Measurements from ENCODE around the gene ULK2. TPM values are rescaled to one million over a fixed set of nuclear protein-coding genes. Genes with fewer than 3 reads are reported as not detected.
"Not testable (repeated sequence)": the region's sequence is repeated elsewhere in the genome, so short reads cannot be mapped to it uniquely, and the experiment has no call there.

The ULK2 gene
- total and polyA plus RNA-seq, 8 donors: 0.29 to 254 (median 9.1) TPM

- peaks cover 23 to 63% (median 58%) of the 10 kb centered on the region in 4 donors for H3K36me3 ChIP-seq
- intact Hi-C loops (cut with DNase I; ENCODE audit: low total_unique reads): no loop called here
- WGBS, 5 donors: 91 to 100% (median 93%) methylated on average over 2 of the region's 2 CpGs
These were observed 33.1 kb upstream of the ULK2 start for GRCh38 chr17:19900809-19901208.

GRCh38 chr17:19897903-19898302, 30.2 kb upstream of the ULK2 start:
- 46 to 84% (median 59%) methylated on average over 2 of the region's 2 CpGs for WGBS, 5 donors
- Histone ChIP-seq H3K9me3 (no peaks in the 10 kb centered on the region), H3K27ac (peak overlapping the region in 2 of 5 donors; percentile 30 to 45), H3K4me1 (peaks cover 0 to 23% (median 12%) of the 10 kb centered on the region in 4 donors), H3K36me3 (peaks cover 5 to 34% (median 29%) of the 10 kb centered on the region in 4 donors), H3K4me3 (no peak overlapping the region), H3K27me3 (no peaks in the 10 kb centered on the region)
- TF ChIP-seq CTCF (IDR thresholded peaks at IDR 0.05): no peak
- TF ChIP-seq POLR2AphosphoS5 (IDR thresholded peaks at IDR 0.05): peak in 1 of 3 donors; percentile 34
- DNase-seq: peak in 1 of 2 donors; percentile 12
- intact Hi-C loops (cut with DNase I; ENCODE audit: low total_unique reads): no loop called here

More at GRCh38 chr17:19900809-19901208, 33.1 kb upstream of the ULK2 start:
- no peaks in the 10 kb centered on the region for H3K9me3 ChIP-seq
- H3K27me3 ChIP-seq: no peaks in the 10 kb centered on the region
- TF ChIP-seq CTCF (IDR thresholded peaks at IDR 0.05) (no peak), EP300 (IDR thresholded peaks at IDR 0.05) (no peak), POLR2AphosphoS5 (IDR thresholded peaks at IDR 0.05) (no peak), POLR2A (IDR thresholded peaks at IDR 0.05) (no peak)
- no peak for DNase-seq
- no peak overlapping the region for H3K27ac ChIP-seq
- peaks cover 0 to 28% (median 12%) of the 10 kb centered on the region in 4 donors for H3K4me1 ChIP-seq
- H3K4me3 ChIP-seq: no peak overlapping the region

DNA sequence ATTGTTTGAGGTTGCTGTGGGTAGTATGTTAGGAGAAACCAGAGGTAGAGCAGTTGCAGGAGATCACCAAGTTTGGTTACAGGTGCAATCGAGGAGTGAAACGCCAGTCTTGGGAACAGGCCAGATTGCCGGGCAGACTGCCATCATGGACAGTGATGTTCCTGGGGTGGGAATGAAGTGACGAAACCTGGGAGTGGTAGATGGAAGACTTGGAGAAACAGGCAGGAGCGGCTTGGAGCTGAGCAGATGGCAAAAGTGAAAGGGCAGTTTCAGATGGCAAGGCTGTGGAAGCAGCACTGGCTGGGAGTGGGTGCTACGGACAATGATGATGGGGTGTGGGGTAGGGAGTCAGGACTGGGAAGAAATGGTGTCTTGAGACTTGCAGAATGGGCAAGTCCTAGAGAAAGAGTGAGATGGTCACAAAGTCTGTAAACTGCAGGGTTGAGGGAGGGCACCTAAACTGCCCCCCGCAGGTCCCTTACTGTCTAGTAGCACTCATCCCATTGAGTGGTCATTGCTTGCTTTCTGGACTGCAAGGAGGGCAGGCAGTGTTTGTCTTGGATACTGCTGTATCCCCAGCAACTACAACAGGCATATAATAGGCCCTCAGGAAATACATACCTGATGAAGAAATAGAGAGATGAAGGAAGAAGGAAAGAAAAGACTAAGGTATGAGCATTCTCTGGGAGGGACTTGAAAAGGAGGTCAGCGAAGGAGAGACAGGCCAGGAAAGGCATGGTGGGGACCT, 29.5 kb upstream of the ULK2 start:
- intact Hi-C loops (cut with DNase I; ENCODE audit: low total_unique reads): no loop called here
- no peaks in the 10 kb centered on the region for H3K9me3 ChIP-seq
- WGBS, 5 donors: 55 to 65% (median 60%) methylated on average over 8 of the region's 8 CpGs
- H3K27me3 ChIP-seq: no peaks in the 10 kb centered on the region
- H3K36me3 ChIP-seq: peaks cover 4 to 27% (median 22%) of the 10 kb centered on the region in 4 donors
- peak in 1 of 2 donors; percentile 61 for DNase-seq
- peaks cover 0 to 23% (median 12%) of the 10 kb centered on the region in 4 donors for H3K4me1 ChIP-seq
- H3K4me3 ChIP-seq: no peak overlapping the region
- TF ChIP-seq POLR2AphosphoS5 (IDR thresholded peaks at IDR 0.05) (no peak), CTCF (IDR thresholded peaks at IDR 0.05) (no peak), EP300 (IDR thresholded peaks at IDR 0.05) (no peak), POLR2A (IDR thresholded peaks at IDR 0.05) (no peak)
- peak overlapping the region in 2 of 5 donors; percentile 30 to 45 for H3K27ac ChIP-seq

DNA sequence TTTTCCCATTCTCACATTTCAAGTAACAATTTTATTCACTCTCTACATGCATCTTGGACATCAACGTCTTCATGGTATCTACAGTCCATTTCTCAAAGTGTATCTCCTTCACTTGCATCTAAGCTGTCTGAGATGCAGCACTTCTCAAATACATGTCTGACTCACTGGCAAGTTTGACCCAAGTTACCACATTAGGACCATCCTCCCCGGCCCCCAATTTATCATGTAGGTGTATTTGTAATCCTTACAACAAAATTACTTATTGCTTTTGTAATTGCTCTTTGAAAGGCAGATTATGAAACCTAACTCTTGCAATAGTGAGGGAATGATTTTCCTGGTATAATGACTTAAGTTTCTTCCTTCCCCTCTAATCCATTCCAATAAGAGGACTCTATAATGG, 28.9 kb upstream of the ULK2 start:
- H3K9me3 ChIP-seq: no peaks in the 10 kb centered on the region
- H3K27me3 ChIP-seq: no peaks in the 10 kb centered on the region
- intact Hi-C loops (cut with DNase I; ENCODE audit: low total_unique reads): no loop called here
- no peak overlapping the region for H3K27ac ChIP-seq
- no peak overlapping the region for H3K4me3 ChIP-seq
- H3K4me1 ChIP-seq: peaks cover 0 to 23% (median 12%) of the 10 kb centered on the region in 4 donors
- WGBS, 5 donors: 65 to 87% (median 77%) methylated on average over 2 of the region's 2 CpGs
- peaks cover 4 to 22% (median 17%) of the 10 kb centered on the region in 4 donors for H3K36me3 ChIP-seq
- TF ChIP-seq POLR2A (IDR thresholded peaks at IDR 0.05): no peak
- TF ChIP-seq EP300 (IDR thresholded peaks at IDR 0.05): no peak
- TF ChIP-seq POLR2AphosphoS5 (IDR thresholded peaks at IDR 0.05): no peak
- no peak for TF ChIP-seq CTCF (IDR thresholded peaks at IDR 0.05)
- DNase-seq: no peak

- DNase-seq; H3K27me3 ChIP-seq; H3K9me3 ChIP-seq; intact Hi-C loops (cut with DNase I; ENCODE audit: low total_unique reads); H3K4me1 ChIP-seq; H3K36me3 ChIP-seq; H3K4me3 ChIP-seq; H3K27ac ChIP-seq: not testable (repeated sequence)
- 81 to 90% (median 84%) methylated on average over 5 of the region's 5 CpGs for WGBS, 5 donors
These were observed 22.8 kb upstream of the ULK2 start for GRCh38 chr17:19890554-19890953.

- H3K27me3 ChIP-seq; H3K27ac ChIP-seq; H3K4me1 ChIP-seq; H3K9me3 ChIP-seq; H3K4me3 ChIP-seq; DNase-seq; H3K36me3 ChIP-seq; intact Hi-C loops (cut with DNase I; ENCODE audit: low total_unique reads): not testable (repeated sequence)
- WGBS, 5 donors: 90 to 95% (median 92%) methylated on average over 5 of the region's 5 CpGs
These were observed 22.3 kb upstream of the ULK2 start for GRCh38 chr17:19890001-19890400.
